T-helper 1 cell treated with Interleukin-12 subunit alpha and Interleukin-12 subunit beta and Interleukin-4 antibody, amounts not matched to agents 30 ng/mL and 1 ng/mL, for 36 hours (primary cell): Measurements from ENCODE around the gene CPA4. TPM values are rescaled to one million over a fixed set of nuclear protein-coding genes. Genes with fewer than 3 reads are reported as not detected.

Experiments
- intact Hi-C: fragments of 100-400 bp; cut with micrococcal nuclease; formaldehyde crosslinking; loops from one replicate; pipeline ENCODE4 v1.15.1; 2024
- total RNA-seq: library from RNA; stranded (reverse); gene quantifications from 2 replicates; pipeline ENCODE4 v1.2.3, GENCODE V29; 2022

Gene CPA4
- total RNA-seq, 1 donor from 2014 or later: not detected

- intact Hi-C loops: no loop called here
Measured at GRCh38 chr7:130363026-130363847, 70.3 kb downstream of the CPA4 start.

DNA sequence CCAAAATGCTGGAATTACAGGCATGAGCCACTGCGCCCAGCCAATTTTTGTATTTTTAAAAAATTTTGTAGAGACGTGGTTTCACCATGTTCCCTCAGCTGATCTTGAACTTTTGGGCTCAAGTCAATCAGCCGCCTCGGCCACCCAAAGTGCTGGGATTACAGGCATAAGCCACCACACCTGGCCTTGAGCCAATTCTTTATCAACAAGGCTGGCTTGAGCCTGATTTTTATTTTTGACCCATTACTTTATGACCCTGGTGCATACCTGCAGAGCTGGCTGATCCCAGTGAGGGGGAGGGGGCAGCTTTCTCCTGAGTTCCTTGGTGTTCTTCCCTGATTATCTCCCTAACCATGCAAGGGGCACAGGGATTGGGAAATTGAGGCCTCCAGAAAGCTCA is 71.5 kb downstream of the CPA4 start:
- intact Hi-C loops: no loop called here

DNA sequence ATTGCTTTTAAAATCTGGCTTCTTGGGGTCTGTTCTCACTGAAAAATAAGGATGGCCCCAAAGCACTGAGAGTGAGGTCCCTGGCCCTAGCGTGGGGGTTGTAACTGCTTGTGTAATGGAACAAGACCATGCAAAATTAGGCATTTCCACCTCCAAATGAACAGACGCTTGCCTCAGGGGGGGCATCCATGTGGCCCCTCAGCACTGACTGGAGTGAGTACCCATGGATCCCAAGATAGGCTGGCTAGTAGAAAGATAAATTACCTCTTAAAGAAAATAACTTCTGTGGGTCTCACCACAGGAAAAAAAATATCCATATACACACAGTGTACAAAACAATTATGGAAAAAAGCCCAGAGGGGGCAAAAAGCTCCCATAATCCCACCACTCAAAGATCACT is 72.1 kb downstream of the CPA4 start:
- intact Hi-C loops: no loop called here

DNA sequence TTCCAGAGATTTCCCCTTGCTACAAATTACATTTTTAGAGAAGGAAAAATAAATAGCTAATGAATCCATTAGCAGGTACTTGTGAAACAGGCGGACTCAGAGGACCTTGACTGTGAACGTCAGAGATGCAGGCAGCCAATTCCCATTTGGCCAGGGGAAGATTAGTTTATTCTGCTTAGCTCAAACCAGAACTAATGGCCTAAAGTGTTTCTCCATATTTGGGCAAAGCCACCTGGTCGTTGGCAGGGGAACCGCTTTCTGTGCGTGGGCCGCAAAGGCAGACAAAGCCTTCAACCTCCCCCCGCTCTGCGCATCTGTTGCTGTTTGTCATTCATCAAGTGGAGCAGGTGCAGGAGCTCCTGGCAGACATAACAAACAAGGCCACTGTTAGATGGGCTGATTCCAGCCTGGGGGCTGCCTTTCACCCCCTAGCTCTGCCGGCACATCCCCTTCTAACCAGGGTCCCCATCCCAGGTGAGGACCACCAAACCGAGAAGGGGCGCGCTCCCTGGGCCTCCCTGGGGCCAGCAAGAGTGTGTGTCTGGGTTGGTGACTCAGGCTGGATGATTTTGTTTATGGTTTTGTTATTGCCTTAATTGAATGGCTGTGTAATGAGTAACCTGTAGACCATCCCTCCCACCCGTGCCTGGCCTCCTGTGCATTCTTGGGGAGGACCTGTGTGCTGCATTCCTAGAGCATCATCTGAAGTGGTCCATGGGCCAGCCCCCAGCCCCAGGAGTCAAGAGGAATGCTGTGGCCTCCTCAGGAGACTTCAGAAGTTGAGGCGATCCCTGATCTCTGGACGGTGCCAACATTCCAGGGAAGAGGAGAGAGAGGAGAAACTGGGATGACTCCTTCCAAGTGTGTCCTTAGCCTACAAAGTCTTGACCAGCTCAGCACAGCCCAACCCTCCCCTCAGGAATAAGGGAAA is 72.8 kb downstream of the CPA4 start:
- intact Hi-C loops: no loop called here

- intact Hi-C loops: no loop called here
Measured at GRCh38 chr7:130366564-130366963, 73.6 kb downstream of the CPA4 start.

DNA sequence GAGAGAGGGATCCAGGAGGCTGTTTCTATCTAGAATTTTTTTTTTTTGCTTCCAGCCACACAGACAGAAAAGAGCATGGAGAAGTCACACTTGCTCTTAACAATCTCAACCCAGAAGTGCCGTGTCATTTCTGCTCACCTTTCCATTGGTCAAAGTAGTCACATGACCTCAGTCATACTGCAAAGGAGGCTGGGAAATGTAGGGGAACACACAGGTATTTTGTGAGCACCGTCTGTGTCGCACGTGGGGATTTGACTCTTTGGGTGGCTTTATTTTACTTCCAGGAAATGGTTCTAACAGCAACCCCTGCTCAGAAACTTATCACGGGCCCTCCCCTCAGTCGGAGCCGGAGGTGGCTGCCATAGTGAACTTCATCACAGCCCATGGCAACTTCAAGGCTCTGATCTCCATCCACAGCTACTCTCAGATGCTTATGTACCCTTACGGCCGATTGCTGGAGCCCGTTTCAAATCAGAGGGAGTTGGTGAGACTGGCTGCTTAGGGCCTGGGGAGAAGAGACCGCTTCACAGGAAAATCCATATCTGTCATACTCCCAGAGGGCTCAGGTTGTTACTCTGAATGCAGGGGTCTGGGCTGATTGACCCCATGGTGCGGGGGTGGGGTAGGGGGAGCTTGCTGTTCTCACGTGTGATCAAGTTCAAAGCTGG is 74.3 kb downstream of the CPA4 start:
- intact Hi-C loops: no loop called here

GRCh38 chr7:130367836-130368746 is 75.1 kb downstream of the CPA4 start:
- intact Hi-C loops: no loop called here

- intact Hi-C loops: no loop called here
Measured at GRCh38 chr7:130369110-130369711, 76.2 kb downstream of the CPA4 start.

- intact Hi-C loops: no loop called here
Measured at GRCh38 chr7:130369831-130370550, 77.0 kb downstream of the CPA4 start.

GRCh38 chr7:130371046-130371445 is 78.1 kb downstream of the CPA4 start:
- intact Hi-C loops: no loop called here

DNA sequence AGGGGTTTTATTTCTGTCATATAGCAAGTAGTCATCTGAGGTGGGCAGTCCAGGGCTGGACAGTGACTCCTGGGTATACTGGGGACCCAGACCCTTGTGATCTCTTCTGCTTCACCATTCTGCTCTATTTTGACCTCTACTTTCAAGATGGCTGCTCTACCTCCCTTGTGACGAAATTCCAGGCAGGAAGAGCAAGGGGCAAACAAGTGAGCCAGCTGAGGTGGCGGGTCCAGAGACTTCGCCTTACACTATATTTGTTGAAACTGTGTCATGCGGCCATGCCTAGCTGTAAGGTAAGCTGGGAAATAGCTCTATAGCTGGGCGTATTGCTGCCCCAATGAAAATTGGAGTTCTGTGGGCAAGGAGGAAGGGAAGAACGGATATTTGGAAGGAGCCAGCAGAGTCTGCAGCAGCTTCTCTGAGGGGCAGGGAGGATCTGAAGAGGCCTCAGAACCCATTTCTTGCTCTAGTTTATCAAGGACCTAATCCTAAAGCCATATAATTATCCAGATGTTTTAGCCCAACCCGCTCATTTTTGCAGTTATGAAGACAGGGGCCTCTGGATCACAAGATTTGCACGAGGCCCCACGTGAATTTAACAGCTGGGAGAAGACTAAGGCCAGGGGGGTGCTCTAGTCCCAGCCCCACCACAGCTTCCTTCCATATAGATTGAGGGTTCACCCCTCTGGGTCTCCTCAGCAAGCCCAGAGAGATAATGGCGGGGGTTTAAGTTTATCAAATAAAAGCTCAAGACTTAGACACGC is 79.6 kb downstream of the CPA4 start:
- intact Hi-C loops: no loop called here

Other genes with a start within 250 kb of the CPA4 start
- 23.3 and 24.3 TPM in 2 replicates for gene ZC3HC1, start 241.8 kb upstream of the CPA4 start, total RNA-seq
- 18.5 and 20.4 TPM in 2 replicates for gene KLHDC10, start 222.6 kb upstream of the CPA4 start, total RNA-seq
- 42.3 and 42.8 TPM in 2 replicates for gene TMEM209, start 87.8 kb upstream of the CPA4 start, total RNA-seq
- gene SSMEM1, start 85.3 kb upstream of the CPA4 start, total RNA-seq: not detected in 2 replicates
- not detected in 2 replicates for gene CPA2, start 26.3 kb upstream of the CPA4 start, total RNA-seq
- 0.90 and 0.91 TPM in 2 replicates for gene CPA5, start 51.7 kb downstream of the CPA4 start, total RNA-seq
- gene CPA1, start 87.3 kb downstream of the CPA4 start, total RNA-seq: not detected in 2 replicates
- 14.4 and 16.0 TPM in 2 replicates for gene CEP41, start 147.9 kb downstream of the CPA4 start, total RNA-seq
- 1.2 and 1.4 TPM in 2 replicates for gene MEST, start 198.9 kb downstream of the CPA4 start, total RNA-seq